Measurements from ENCODE around the gene INTS12.

INTS12 gene

GRCh38 chr4:105661028-105661427 is 47.5 kb downstream of the INTS12 start:
- TF ChIP-seq CTCF (IDR thresholded peaks at IDR 0.05; ENCODE audit: insufficient read depth, missing control alignments): no peak
- FAIRE-seq: no peak
- DNase-seq (ENCODE audit: insufficient read length, low spot score): no peak

- no peak for FAIRE-seq
- no peak for DNase-seq (ENCODE audit: insufficient read length, low spot score)
- TF ChIP-seq CTCF (IDR thresholded peaks at IDR 0.05; ENCODE audit: insufficient read depth, missing control alignments): no peak
These were observed 49.3 kb downstream of the INTS12 start for GRCh38 chr4:105659190-105659589.

GRCh38 chr4:105657117-105657765 is 51.2 kb downstream of the INTS12 start:
- no peak for DNase-seq (ENCODE audit: insufficient read length, low spot score)
- no peak for FAIRE-seq
- TF ChIP-seq CTCF (IDR thresholded peaks at IDR 0.05; ENCODE audit: insufficient read depth, missing control alignments): no peak

GRCh38 chr4:105652286-105652888 is 56.1 kb downstream of the INTS12 start:
- FAIRE-seq (no peak), DNase-seq (ENCODE audit: insufficient read length, low spot score) (no peak)
- no peak for TF ChIP-seq CTCF (IDR thresholded peaks at IDR 0.05; ENCODE audit: insufficient read depth, missing control alignments)

GRCh38 chr4:105651884-105652283 is 56.6 kb downstream of the INTS12 start:
- no peak for TF ChIP-seq CTCF (IDR thresholded peaks at IDR 0.05; ENCODE audit: insufficient read depth, missing control alignments)
- FAIRE-seq (no peak), DNase-seq (ENCODE audit: insufficient read length, low spot score) (no peak)

- no peak for TF ChIP-seq CTCF (IDR thresholded peaks at IDR 0.05; ENCODE audit: insufficient read depth, missing control alignments)
- DNase-seq (ENCODE audit: insufficient read length, low spot score) (no peak), FAIRE-seq (no peak)
These were observed 58.3 kb downstream of the INTS12 start for GRCh38 chr4:105650190-105650589.

GRCh38 chr4:105645440-105645839 is 63.0 kb downstream of the INTS12 start:
- FAIRE-seq: no peak
- no peak for TF ChIP-seq CTCF (IDR thresholded peaks at IDR 0.05; ENCODE audit: insufficient read depth, missing control alignments)
- no peak for DNase-seq (ENCODE audit: insufficient read length, low spot score)

All from D721Med (cell line).